GM23338 (cell line): ENCODE data around the gene TMEM87B. TPM values are rescaled to one million over a fixed set of nuclear protein-coding genes. Genes with fewer than 3 reads are reported as not detected.

Experiments
- ATAC-seq: fragments of 200-7000 bp; cut with Tn5 transposase; 3 replicates; pipeline ENCODE4 v1.9.1; 2020
- DNase-seq: peaks from one replicate; pipeline ENCODE4 v3.0.0-alpha.2; 2015; ENCODE audit warnings: low spot score
- H2AFZ ChIP-seq: fragments of 200-600 bp; sonication (generic); 2 replicates; pipeline ENCODE4 v1.8.0; 2016; ENCODE audit warnings: antibody characterized with exemption, mild to moderate bottlenecking, moderate library complexity
- H3F3A ChIP-seq: fragments of 200-600 bp; sonication (generic); replicated peaks from 2 replicates; pipeline ENCODE4 v1.8.0; 2017; ENCODE audit warnings: antibody characterized with exemption, mixed run types, low read depth
- H3K27ac ChIP-seq: fragments of 200-600 bp; sonication (generic); 2 replicates; pipeline ENCODE4 v1.6.1; 2016; ENCODE audit warnings: low read depth
- H3K27me3 ChIP-seq: fragments of 200-600 bp; sonication (generic); 2 replicates; pipeline ENCODE4 v1.8.0; 2016; ENCODE audit warnings: mild to moderate bottlenecking, mixed run types, moderate library complexity; ENCODE audit not compliant: insufficient read depth
- H3K36me3 ChIP-seq: fragments of 200-600 bp; sonication (generic); 2 replicates; pipeline ENCODE4 v1.8.0; 2016; ENCODE audit warnings: mild to moderate bottlenecking; ENCODE audit not compliant: insufficient read depth
- H3K4me1 ChIP-seq: fragments of 200-600 bp; sonication (generic); 2 replicates; pipeline ENCODE4 v1.8.0; 2016; ENCODE audit warnings: mild to moderate bottlenecking, moderate library complexity; ENCODE audit not compliant: insufficient read depth
- H3K4me2 ChIP-seq: fragments of 200-600 bp; sonication (generic); 2 replicates; pipeline ENCODE4 v1.7.1; 2017; ENCODE audit warnings: mixed run types
- H3K4me3 ChIP-seq: fragments of 200-600 bp; sonication (generic); 2 replicates; pipeline ENCODE4 v1.6.1; 2016; ENCODE audit warnings: mixed run types
- H3K79me2 ChIP-seq: fragments of 200-600 bp; sonication (generic); replicated peaks from 2 replicates; pipeline ENCODE4 v1.8.0; 2017; ENCODE audit warnings: mild to moderate bottlenecking; ENCODE audit not compliant: insufficient read depth
- H3K9me2 ChIP-seq: fragments of 200-600 bp; sonication (generic); 2 replicates; pipeline ENCODE4 v1.8.0; 2017; ENCODE audit not compliant: insufficient read depth
- H4K20me1 ChIP-seq: fragments of 200-600 bp; sonication (generic); replicated peaks from 2 replicates; pipeline ENCODE4 v1.8.0; 2017; ENCODE audit warnings: mild to moderate bottlenecking; ENCODE audit not compliant: insufficient read depth
- H3K27ac Mint-ChIP-seq: 2 replicates; pipeline ENCODE4 v1.8.0; 2020; ENCODE audit warnings: inconsistent platforms, mild to moderate bottlenecking, moderate library complexity, mixed read lengths
- H3K27me3 Mint-ChIP-seq: 3 replicates; pipeline ENCODE4 v1.8.0; 2022; ENCODE audit warnings: low read depth, mild to moderate bottlenecking, moderate library complexity, mixed read lengths, inconsistent platforms; ENCODE audit not compliant: insufficient read depth, poor library complexity
- H3K36me3 Mint-ChIP-seq: 3 replicates; pipeline ENCODE4 v1.8.0; 2021; ENCODE audit warnings: low read depth, mild to moderate bottlenecking, inconsistent platforms, moderate library complexity, mixed read lengths
- H3K4me1 Mint-ChIP-seq: 3 replicates; pipeline ENCODE4 v1.8.0; 2020; ENCODE audit warnings: mild to moderate bottlenecking, inconsistent platforms, mixed read lengths
- H3K4me3 Mint-ChIP-seq: 3 replicates; pipeline ENCODE4 v1.8.0; 2021; ENCODE audit warnings: moderate library complexity, mild to moderate bottlenecking, inconsistent platforms, mixed read lengths
- H3K9me3 Mint-ChIP-seq: 3 replicates; pipeline ENCODE4 v1.8.0; 2020; ENCODE audit warnings: moderate library complexity, mild to moderate bottlenecking, inconsistent platforms, mixed read lengths
- CREB1 ChIP-seq: fragments of 250-450 bp; sonication (Bioruptor Pico); IDR thresholded peaks from 2 replicates; pipeline ENCODE4 v1.5.0; 2020; ENCODE audit warnings: low read depth, mild to moderate bottlenecking, moderate library complexity
- EZH2 ChIP-seq: fragments of 200-600 bp; sonication (generic); IDR thresholded peaks from one replicate; pipeline ENCODE4 v1.8.0; 2017; ENCODE audit warnings: antibody characterized with exemption, mild to moderate bottlenecking, low read depth; ENCODE audit not compliant: unreplicated experiment
- EZH2phosphoT487 ChIP-seq: fragments of 200-600 bp; sonication (generic); IDR thresholded peaks from one replicate; pipeline ENCODE4 v1.8.1; 2018; ENCODE audit warnings: antibody characterized with exemption; ENCODE audit not compliant: unreplicated experiment
- JUNB ChIP-seq: IDR thresholded peaks from one replicate; pipeline ENCODE4 v1.6.1; 2016; ENCODE audit warnings: antibody characterized with exemption; ENCODE audit not compliant: unreplicated experiment
- NANOG ChIP-seq: IDR thresholded peaks from 2 replicates; pipeline ENCODE4 v1.6.1; 2016; ENCODE audit warnings: antibody characterized with exemption, borderline replicate concordance
- POLR2AphosphoS5 ChIP-seq: IDR thresholded peaks from 2 replicates; pipeline ENCODE4 v1.6.1; 2016; ENCODE audit warnings: antibody characterized with exemption, low read depth
- STAT1 ChIP-seq: IDR thresholded peaks from one replicate; pipeline ENCODE4 v1.6.1; 2016; ENCODE audit warnings: antibody characterized with exemption; ENCODE audit not compliant: unreplicated experiment
- ZNF114 ChIP-seq: fragments of 250-450 bp; sonication (Bioruptor Pico); IDR thresholded peaks from 2 replicates; pipeline ENCODE4 v1.5.0; 2020; ENCODE audit warnings: mild to moderate bottlenecking, moderate library complexity
- ZNF331 ChIP-seq: fragments of 250-450 bp; sonication (Bioruptor Pico); IDR thresholded peaks from 2 replicates; pipeline ENCODE4 v1.5.0; 2020; ENCODE audit warnings: low read depth, mild to moderate bottlenecking, moderate library complexity
- polyA plus RNA-seq: library from polyadenylated mRNA; unstranded; fragments of >200 nt; fragmentation: Nextera tagmentation; extraction: Ambion mirVana; gene quantifications from 2 replicates; pipeline ENCODE4 v1.2.1, GENCODE V29; 2016
- total RNA-seq: library from RNA; depleted of rRNA; stranded (reverse); fragments of >200 nt; shearing (Covaris generic); gene quantifications from 2 replicates; pipeline ENCODE4 v1.2.3, GENCODE V29; 2014
- TF ChIP-seq, protein P1 (sequence below): fragments of 250-450 bp; sonication (Bioruptor Pico); IDR thresholded peaks from 2 replicates; pipeline ENCODE4 v1.5.0; 2020; ENCODE audit warnings: mild to moderate bottlenecking, moderate library complexity
- TF ChIP-seq, protein P2 (sequence below), 2 experiments: fragments of 200-600 bp in 1 of 2; sonication (generic) in 1 of 2; conservative IDR thresholded peaks; 2 replicates each; pipeline versions ENCODE4 v1.5.1 to v1.6.1; 2016 to 2017; ENCODE audit warnings: antibody characterized with exemption in 2 of 2, low read depth in 2 of 2, mild to moderate bottlenecking in 2 of 2, moderate library complexity in 1 of 2
- TF ChIP-seq, protein P3 (sequence below): IDR thresholded peaks from one replicate; pipeline ENCODE4 v1.6.1; 2018; ENCODE audit warnings: antibody characterized with exemption; ENCODE audit not compliant: unreplicated experiment
- TF ChIP-seq, protein P4 (sequence below): IDR thresholded peaks from 2 replicates; pipeline ENCODE4 v1.6.1; 2016; ENCODE audit warnings: antibody characterized with exemption

Gene TMEM87B
- total and polyA plus RNA-seq, 2 experiments from 2014 or later, result 7.0 to 15.4 TPM

DNA sequence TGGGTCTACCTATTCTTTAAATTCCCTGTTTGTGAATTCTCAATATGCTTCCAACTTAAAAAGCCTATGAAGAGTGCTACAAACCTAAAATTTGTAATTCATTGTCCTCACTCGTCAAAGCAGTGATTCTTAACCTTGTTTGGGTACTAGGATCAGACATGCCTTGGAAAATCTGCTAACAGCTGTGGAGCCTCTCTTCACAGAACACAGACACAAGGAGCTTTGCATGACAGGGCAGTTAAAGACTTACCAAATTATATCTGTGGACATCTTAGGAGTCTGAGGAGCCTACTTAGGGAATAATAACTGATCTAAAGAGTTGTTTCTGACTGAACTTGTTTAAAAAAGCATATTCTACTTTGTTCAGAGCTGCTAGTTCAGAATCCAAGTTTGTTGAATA, 38.1 kb downstream of the TMEM87B start:
- Mint-ChIP-seq H3K27me3 (no peaks in the 10 kb centered on the region), H3K4me3 (no peak overlapping the region), H3K4me1 (no peaks in the 10 kb centered on the region), H3K36me3 (no peaks in the 10 kb centered on the region; the same call in 1 of the 3 replicates), H3K27ac (no peak overlapping the region), H3K9me3 (no peaks in the 10 kb centered on the region; the same call in 2 of the 3 replicates)
- H3K9me2 ChIP-seq, result no peaks in the 10 kb centered on the region
- no peak overlapping the region for H3K4me3 ChIP-seq
- no peak for DNase-seq
- H3K4me1 ChIP-seq, result no peaks in the 10 kb centered on the region
- peaks cover 3% of the 10 kb centered on the region; the same call in 1 of the 2 replicates for H3K36me3 ChIP-seq
- no peak overlapping the region for H2AFZ ChIP-seq
- H3F3A ChIP-seq, result no peaks in the 10 kb centered on the region
- H4K20me1 ChIP-seq, result no peaks in the 10 kb centered on the region
- no peak overlapping the region for H3K4me2 ChIP-seq
- no peak for ATAC-seq
- no peak overlapping the region for H3K27ac ChIP-seq
- H3K27me3 ChIP-seq, result no peaks in the 10 kb centered on the region
- TF ChIP-seq NANOG, result no peak
- TF ChIP-seq POLR2AphosphoS5, result no peak
- TF ChIP-seq, protein P1, sequence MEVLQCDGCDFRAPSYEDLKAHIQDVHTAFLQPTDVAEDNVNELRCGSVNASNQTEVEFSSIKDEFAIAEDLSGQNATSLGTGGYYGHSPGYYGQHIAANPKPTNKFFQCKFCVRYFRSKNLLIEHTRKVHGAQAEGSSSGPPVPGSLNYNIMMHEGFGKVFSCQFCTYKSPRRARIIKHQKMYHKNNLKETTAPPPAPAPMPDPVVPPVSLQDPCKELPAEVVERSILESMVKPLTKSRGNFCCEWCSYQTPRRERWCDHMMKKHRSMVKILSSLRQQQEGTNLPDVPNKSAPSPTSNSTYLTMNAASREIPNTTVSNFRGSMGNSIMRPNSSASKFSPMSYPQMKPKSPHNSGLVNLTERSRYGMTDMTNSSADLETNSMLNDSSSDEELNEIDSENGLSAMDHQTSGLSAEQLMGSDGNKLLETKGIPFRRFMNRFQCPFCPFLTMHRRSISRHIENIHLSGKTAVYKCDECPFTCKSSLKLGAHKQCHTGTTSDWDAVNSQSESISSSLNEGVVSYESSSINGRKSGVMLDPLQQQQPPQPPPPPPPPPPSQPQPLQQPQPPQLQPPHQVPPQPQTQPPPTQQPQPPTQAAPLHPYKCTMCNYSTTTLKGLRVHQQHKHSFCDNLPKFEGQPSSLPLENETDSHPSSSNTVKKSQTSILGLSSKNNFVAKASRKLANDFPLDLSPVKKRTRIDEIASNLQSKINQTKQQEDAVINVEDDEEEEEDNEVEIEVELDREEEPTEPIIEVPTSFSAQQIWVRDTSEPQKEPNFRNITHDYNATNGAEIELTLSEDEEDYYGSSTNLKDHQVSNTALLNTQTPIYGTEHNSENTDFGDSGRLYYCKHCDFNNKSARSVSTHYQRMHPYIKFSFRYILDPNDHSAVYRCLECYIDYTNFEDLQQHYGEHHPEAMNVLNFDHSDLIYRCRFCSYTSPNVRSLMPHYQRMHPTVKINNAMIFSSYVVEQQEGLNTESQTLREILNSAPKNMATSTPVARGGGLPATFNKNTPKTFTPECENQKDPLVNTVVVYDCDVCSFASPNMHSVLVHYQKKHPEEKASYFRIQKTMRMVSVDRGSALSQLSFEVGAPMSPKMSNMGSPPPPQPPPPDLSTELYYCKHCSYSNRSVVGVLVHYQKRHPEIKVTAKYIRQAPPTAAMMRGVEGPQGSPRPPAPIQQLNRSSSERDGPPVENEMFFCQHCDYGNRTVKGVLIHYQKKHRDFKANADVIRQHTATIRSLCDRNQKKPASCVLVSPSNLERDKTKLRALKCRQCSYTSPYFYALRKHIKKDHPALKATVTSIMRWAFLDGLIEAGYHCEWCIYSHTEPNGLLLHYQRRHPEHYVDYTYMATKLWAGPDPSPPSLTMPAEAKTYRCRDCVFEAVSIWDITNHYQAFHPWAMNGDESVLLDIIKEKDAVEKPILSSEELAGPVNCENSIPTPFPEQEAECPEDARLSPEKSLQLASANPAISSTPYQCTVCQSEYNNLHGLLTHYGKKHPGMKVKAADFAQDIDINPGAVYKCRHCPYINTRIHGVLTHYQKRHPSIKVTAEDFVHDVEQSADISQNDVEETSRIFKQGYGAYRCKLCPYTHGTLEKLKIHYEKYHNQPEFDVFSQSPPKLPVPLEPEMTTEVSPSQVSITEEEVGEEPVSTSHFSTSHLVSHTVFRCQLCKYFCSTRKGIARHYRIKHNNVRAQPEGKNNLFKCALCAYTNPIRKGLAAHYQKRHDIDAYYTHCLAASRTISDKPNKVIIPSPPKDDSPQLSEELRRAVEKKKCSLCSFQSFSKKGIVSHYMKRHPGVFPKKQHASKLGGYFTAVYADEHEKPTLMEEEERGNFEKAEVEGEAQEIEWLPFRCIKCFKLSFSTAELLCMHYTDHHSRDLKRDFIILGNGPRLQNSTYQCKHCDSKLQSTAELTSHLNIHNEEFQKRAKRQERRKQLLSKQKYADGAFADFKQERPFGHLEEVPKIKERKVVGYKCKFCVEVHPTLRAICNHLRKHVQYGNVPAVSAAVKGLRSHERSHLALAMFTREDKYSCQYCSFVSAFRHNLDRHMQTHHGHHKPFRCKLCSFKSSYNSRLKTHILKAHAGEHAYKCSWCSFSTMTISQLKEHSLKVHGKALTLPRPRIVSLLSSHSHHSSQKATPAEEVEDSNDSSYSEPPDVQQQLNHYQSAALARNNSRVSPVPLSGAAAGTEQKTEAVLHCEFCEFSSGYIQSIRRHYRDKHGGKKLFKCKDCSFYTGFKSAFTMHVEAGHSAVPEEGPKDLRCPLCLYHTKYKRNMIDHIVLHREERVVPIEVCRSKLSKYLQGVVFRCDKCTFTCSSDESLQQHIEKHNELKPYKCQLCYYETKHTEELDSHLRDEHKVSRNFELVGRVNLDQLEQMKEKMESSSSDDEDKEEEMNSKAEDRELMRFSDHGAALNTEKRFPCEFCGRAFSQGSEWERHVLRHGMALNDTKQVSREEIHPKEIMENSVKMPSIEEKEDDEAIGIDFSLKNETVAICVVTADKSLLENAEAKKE, result no peak
- TF ChIP-seq, protein P2, sequence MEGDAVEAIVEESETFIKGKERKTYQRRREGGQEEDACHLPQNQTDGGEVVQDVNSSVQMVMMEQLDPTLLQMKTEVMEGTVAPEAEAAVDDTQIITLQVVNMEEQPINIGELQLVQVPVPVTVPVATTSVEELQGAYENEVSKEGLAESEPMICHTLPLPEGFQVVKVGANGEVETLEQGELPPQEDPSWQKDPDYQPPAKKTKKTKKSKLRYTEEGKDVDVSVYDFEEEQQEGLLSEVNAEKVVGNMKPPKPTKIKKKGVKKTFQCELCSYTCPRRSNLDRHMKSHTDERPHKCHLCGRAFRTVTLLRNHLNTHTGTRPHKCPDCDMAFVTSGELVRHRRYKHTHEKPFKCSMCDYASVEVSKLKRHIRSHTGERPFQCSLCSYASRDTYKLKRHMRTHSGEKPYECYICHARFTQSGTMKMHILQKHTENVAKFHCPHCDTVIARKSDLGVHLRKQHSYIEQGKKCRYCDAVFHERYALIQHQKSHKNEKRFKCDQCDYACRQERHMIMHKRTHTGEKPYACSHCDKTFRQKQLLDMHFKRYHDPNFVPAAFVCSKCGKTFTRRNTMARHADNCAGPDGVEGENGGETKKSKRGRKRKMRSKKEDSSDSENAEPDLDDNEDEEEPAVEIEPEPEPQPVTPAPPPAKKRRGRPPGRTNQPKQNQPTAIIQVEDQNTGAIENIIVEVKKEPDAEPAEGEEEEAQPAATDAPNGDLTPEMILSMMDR (conservative IDR thresholded peaks at IDR 0.05; ENCODE audit: low read depth in 2 of 2), result no peak
- TF ChIP-seq EZH2phosphoT487, result no peak
- TF ChIP-seq STAT1, result no peak
- TF ChIP-seq, protein P3, sequence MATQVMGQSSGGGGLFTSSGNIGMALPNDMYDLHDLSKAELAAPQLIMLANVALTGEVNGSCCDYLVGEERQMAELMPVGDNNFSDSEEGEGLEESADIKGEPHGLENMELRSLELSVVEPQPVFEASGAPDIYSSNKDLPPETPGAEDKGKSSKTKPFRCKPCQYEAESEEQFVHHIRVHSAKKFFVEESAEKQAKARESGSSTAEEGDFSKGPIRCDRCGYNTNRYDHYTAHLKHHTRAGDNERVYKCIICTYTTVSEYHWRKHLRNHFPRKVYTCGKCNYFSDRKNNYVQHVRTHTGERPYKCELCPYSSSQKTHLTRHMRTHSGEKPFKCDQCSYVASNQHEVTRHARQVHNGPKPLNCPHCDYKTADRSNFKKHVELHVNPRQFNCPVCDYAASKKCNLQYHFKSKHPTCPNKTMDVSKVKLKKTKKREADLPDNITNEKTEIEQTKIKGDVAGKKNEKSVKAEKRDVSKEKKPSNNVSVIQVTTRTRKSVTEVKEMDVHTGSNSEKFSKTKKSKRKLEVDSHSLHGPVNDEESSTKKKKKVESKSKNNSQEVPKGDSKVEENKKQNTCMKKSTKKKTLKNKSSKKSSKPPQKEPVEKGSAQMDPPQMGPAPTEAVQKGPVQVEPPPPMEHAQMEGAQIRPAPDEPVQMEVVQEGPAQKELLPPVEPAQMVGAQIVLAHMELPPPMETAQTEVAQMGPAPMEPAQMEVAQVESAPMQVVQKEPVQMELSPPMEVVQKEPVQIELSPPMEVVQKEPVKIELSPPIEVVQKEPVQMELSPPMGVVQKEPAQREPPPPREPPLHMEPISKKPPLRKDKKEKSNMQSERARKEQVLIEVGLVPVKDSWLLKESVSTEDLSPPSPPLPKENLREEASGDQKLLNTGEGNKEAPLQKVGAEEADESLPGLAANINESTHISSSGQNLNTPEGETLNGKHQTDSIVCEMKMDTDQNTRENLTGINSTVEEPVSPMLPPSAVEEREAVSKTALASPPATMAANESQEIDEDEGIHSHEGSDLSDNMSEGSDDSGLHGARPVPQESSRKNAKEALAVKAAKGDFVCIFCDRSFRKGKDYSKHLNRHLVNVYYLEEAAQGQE, result no peak
- TF ChIP-seq CREB1 (CRISPR knock-in tag), result no peak
- TF ChIP-seq JUNB, result no peak
- TF ChIP-seq ZNF114 (CRISPR knock-in tag), result no peak
- TF ChIP-seq EZH2, result no peak
- TF ChIP-seq ZNF331, result no peak
- TF ChIP-seq, protein P4, sequence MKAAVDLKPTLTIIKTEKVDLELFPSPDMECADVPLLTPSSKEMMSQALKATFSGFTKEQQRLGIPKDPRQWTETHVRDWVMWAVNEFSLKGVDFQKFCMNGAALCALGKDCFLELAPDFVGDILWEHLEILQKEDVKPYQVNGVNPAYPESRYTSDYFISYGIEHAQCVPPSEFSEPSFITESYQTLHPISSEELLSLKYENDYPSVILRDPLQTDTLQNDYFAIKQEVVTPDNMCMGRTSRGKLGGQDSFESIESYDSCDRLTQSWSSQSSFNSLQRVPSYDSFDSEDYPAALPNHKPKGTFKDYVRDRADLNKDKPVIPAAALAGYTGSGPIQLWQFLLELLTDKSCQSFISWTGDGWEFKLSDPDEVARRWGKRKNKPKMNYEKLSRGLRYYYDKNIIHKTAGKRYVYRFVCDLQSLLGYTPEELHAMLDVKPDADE, result no peak
- H3K79me2 ChIP-seq, result no peaks in the 10 kb centered on the region
